Stimulated activated CD4-positive, alpha-beta T cell treated with anti-CD3 and anti-CD28 coated beads, TNF-alpha, amount 100 ng/mL, for 24 hours (primary cell): Measurements from ENCODE around the gene ZDHHC22.

Experiments
- DNase-seq, 3 experiments: peaks; one replicate each; pipeline ENCODE4 v3.0.0-alpha.2; 2020; ENCODE audit warnings: low read depth in 3 of 3

ZDHHC22 gene

DNA sequence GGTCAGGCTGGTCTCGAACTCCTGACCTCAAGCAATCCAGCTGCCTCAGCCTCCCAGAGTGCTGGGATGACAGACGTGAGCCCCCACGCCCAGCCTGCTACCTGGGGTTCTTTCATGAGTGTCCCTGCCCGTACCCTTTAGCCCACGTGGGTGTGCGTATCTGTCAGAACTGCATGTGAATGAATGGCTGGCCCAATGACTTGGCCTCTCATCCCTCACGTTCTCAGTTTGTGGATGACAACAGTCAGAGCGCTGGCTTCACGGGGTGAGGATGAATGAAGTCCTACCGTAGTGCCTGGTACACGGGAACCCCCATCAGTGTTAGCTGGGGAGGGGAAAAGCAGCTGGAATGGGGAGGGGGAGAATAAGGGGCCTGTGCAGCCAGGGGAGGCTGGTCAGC, 16.1 kb upstream of the ZDHHC22 start:
- DNase-seq = no peak

DNA sequence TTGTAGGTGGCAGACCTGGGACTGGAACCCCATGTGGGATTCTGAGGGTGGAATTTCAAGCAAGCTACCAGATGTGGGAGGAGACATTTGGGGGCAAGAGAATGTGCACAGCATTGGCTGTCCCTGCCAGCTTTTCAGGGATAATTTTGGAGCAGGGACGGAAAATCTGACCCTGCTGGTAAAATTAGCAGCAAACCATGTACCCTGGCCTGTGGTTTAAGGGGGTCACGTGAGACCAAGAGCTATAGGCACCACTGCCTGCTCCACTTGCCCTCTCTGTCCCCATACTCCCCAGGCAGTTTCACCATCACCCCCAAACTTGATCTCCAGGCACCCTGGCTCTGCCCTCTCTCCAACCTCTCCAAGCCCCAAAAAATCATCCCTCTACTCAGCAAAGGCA, 13.5 kb upstream of the ZDHHC22 start:
- no peak for DNase-seq

DNA sequence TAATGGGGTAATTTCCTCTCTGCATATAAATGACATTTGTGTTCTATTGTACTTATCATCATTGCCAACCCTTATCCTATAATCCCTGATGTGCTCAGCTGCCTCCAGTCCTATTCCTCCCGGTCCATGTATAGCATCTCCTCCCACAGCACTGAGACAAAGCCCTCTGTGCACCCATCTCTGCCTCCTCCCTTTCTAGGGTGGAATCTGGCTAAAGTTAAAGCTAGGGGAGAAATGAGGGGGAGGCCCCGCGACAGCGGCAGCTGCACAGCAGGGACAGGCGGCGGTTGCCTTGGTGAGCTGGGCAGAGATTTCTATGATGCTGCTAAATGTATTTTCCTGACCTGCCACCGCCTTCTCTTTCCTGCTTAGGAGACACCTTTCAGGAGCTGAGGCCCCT, 12.8 kb upstream of the ZDHHC22 start:
- no peak for DNase-seq

DNA sequence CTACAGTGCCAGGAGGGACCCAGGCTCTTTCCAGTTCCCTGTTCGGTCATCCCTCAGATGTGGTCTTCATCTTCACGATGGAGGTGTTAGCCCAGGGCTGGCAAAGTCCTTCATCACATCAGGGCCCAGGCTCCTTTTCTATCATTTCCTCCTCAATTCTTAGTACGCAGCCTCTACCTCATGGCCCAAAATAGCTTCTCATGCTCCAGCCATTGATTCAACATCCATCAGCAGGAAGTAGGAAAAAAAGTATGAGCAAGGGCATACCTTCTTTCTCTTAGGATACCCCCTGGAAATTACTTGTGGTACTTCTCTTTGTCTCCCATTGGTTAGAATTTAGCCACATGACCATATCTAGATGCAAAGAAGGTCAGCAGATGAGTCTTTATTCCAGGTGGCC, 12.2 kb upstream of the ZDHHC22 start:
- DNase-seq = no peak

DNA sequence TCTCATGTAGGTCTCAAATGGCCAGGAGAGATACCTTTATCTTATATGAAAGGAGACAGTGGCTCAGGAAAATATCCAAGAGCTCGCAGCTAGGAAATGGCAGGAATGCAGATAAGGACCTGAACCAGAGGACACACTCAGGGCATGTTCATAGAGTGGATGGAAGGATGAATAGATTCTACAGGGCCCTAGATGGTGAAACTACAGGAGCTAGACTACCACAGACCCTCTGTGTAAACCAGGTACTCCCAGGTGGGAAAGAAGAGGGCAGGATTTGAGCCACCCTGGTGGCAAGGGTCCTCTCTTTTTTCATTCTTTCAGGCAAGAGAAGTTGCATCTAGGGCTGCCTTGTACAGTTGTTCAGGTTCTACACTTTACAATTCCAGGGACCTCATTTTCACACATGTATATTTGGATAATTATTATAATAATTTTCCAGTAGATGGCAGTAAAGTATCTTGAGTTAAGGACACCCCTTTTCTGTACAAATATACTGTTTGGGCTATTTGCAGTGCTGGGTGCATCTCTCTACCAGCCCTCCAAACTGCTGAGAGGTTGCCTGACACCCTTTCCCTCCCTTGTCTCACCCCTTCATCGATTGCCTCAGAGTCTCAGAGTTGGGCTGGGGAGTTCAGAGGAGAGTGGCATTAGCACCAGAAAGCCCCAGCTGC, 10.5 kb upstream of the ZDHHC22 start:
- DNase-seq = no peak

DNA sequence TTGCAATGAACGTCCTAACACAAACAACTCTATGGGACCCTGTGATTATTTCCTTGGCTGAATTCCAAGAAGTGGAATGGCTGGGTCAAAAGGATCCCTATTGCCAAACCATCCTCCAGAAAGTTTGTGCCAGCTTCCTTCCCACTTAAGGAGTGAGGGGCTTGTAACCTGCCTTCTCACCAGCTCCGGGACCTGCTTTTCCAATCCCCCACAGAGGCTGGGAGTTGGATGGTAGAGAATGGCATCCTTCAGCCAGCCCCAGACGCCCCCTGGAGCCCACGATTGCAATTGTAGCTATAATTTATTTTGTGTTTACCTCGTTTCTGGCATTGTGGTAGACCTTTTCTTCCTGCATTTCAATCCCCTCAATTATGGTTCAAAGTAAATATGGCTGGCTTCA, 9.7 kb upstream of the ZDHHC22 start:
- no peak for DNase-seq

DNA sequence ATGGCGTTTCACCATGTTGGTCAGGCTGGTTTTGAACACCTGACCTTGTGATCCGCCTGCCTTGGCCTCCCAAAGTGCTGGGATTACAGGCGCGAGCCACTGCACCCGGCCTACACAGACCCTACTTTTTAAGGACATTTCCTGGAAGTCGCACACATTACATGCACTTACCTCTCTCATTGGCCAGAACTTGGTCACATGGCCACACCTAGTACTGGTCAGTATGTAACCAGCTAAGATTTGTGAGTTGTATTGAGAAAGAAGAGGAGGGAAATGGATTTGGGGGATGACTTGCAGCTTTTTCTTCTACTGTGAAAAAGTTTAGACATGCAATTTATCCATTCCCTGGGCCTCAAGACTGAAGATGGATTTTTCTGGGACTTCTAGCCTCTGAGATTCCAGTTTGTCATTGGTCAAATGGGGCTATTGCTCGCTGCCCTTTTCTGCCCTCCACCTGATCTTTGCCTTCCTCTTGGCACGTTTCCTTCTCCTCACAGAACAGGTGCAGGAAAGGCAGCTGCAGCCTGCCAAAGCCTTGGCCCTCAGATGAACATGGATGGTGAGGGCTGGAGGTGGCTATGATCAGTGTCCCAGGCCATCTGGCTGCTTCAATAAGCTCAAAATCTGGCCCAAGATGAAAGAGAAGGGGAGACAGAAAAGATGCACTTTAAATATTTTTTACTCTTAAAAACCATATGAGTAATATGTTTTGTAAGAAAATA, 7.1 kb upstream of the ZDHHC22 start:
- DNase-seq = no peak

DNA sequence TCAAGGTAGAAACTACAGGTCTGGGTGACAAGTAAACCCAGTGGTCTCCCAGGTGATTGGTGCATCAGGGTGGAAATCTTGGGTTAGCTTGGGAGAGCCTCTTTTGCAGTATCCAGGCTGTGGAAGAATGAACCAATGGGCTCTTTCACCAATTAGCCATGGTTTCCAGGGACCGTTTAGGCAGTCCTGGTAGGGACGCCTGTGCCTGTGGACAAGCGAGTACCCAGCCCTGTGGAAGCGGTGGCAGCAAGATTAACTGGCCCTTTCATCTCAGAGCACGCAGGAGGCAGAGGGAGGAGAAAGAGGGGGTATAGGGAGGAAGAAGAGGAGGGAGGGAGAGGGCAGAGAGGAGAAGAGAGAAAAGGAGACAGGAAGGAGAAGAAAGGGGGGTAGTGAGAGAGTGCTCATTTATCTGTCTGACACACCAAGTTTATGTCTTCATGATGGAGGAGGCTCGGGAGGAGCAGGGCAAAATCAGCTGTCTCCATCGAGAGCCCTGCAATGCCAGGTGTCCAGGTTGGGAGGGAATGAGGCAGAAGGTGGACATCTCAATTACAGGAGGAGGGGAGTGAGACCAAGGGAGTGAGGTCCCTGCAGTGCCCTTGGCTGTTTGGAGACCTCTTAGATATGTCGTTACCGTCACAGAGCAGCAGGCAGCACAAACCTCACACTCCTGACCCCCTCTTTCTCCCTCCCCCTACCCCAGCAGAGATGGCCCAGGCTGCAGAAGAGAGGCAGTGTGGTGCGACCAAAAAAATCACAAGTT, 4.6 kb upstream of the ZDHHC22 start:
- DNase-seq = no peak

DNA sequence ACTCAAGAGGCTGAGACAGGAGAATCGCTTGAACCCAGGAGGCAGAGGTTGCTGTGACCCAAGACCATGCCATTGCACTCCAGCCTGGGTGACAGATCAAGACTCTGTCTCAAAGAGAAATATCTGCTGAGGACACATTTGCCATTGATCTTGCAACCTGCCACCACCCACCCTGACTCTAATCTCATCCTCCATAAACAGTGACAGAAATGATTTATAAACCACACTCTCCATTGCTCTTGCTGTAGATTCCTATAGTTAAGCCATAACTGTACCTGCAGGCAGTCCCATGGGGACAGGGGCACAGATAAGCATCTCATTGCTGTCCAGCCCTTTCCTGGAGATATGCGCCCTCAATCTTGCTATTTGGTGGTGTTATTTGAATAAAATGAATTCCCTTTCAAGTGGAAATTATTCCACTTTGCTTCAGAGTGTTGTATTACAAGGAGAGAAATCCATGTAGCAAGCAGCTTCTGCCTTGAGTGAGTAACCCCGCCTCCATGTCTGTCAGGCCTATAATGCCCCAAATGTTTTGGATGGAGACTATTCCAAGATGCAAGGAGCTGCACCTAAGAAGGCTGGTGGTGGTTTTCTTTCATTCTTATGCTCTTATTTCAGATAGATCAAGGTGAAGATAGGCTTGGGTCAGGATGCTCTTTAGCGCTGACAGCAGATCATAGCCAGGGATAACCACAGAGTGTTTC, 3.0 kb upstream of the ZDHHC22 start:
- DNase-seq = no peak

DNA sequence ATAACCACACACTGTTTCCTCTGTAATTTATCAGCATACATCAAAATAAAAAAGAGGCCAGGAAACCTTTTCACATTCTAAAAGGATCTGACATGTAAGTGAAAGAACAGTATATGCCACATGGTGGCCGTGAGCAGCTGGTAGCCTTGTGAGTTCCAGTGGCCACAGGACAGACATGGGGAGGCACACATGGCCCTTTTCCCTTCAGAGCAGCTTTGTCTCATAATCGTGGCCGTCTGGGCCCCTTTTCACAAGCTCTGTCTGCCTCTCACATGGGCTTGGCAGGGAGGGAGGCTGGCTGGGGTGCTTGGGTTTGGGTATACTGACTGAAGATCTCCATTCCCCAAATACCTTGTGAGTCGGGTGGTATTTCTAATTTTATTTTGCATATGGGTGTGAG, 1.5 kb upstream of the ZDHHC22 start:
- DNase-seq = no peak

DNA sequence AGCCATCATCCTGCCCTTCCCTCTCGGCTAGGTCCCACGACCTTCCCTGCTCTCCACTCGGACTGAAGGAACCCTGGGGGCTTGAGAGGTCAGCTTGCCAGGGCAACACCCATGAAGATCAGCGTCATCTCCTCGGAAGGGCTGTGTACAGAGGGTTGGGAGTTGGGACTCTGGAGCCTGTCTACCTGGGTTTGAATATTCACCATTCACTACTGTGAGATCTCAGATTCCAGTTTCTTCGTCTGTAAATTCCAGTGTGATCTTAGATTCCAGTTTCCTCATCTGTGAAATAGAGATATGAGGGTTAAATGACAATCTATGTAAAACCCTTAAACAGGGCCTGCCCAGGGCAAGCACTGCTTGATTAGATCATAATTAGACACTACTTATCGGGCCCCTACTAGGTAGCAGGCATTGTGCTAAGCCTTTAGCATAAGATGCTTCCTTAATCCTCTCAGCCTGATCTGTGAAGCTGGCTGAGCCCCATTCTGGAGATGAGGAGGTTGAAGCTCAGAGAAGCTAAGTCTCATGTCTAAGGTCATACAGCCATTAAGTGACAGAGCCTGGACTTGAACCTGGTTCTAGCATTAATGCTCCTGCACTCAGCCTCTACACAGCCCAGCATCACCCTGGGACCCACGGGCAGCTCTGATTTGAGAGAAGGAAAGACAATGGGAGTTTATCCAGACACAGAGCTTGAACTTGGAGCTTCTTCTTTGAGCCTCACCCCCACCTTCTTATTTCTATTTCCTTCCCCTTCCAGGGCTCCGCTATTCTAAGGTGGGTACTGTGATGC, 612 bp upstream of the ZDHHC22 start:
- DNase-seq = no peak

DNA sequence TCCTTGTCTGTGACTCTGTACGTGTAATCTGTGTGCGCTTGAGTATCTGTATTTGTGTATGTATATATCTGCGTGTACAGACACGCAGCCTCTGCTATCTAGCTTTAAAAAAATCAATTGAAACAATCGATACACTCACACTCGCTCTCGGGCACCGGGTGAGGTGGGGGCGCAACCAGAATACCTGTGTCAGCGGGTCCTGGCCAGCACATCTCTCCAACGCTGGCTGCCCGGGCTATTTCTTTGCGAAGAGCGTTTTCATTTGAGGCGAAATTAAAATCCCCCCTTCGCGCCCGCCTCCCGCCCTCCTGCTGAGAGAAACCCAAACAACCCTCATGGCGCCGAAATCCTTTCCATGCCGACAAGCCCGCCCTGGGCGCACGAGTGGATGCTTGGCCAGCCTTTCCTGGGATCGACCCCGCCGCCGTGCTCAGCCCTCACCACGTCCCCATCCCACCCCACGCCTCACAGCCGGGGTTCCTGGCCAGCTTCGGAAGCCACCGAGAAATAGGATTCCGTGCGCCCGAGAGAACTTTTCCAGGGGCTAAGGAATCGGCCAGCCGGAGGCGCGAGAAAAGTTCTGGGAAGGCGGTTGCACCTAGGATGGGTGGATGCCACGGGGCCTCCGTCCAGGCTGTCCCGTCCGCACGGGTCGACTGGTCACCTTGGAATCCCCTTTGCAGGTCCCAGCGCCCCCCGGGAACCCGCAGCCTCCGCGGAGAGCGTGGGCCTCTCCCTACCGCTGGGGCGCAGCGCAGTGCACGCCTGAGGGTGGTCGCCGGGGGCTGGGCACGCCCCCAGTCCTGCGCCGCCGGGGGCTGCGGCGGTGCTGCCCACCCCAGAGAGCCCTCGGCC, 1.0 kb downstream of the ZDHHC22 start:
- DNase-seq = no peak

DNA sequence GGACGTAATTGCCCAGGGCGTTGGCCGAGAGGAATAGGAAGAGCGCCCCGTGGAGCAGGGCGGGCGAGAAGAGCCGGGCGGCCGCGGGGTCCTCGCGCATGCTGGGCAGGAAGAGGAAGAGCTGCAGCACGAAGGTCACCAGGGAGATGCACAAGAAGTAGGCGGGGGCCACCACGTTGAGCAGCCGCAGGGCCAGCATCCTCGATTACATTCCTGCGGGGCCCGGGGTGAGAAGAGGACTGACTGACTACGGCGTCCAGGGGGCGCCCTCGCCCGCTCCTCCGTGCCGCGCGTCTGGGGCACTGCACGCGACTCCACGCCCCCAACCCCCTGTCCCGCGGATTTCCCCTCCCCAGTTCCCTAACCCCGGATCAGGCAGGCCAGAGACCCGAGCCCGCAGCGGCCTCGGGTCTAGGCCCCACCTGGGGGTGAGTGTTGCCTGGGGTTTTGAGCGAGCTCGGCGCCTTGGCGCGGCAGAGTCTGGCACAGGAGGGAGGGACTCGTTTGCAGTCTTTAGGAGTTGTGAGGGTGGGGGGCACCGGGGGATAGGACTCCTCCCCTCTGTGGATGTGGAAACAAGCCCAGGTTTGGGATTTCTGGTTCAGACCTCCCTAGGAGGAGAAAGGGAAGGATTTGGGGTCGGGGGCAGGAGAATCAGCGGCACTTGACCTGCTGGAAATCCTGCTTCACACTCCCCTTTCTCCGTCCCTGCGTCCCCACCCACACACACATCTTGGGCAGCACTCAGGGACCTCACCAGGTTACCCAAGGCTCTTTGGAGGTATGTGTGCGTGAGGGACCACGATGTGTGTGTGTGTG, 1.8 kb downstream of the ZDHHC22 start:
- peak in 2 of 3 experiments; percentile 25 to 59 for DNase-seq

DNA sequence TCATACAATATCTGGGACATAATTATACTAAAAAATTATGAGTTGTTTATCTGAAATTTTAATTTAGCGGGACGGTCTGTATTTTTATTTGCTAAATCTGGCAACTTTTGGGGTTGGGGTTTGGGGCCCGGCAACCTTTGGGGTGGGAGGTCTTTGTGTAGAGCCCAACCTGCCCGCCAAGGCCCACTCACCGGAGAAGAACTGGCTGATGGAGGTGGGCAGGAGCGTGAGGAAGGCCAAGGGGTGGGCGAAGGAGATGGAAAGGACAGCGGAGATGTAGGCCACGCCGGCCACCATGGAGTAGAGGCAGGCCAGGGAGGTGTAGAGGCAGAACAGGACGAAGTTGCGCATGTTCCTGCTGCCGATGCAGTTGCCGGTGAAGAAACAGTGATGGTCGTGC, 2.6 kb downstream of the ZDHHC22 start:
- DNase-seq = no peak

DNA sequence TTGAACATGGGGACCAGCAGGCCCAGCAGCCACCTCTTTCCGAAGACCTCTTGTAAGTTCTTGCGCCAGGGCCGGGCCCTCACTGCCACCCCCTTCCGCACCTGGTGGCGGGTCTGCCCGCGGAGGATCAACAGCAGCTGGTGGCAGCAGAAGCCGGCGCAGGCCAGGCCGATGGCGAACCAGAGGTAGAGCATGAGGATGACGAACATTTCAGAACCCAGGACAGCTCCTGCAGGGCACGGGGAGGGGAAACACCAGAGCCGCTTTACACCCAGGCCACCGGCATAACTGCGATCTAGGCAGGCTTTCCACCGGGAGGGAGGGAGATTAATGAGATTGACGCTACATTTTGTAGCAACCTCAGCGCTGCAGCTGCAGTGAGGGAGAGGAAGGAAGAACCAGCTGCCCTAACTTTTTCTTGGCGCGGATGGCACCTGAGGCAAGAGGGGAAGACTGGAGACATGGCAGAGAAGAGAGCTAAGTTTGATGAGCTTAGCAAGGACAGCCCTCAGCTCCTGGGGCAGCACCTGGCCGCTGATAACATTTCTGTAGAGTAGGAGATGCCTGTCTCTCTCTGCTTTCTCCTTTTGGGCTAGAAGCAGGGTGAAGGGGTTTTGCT, 7.8 kb downstream of the ZDHHC22 start:
- peak; percentile 15 to 48 (median 26) for DNase-seq

DNA sequence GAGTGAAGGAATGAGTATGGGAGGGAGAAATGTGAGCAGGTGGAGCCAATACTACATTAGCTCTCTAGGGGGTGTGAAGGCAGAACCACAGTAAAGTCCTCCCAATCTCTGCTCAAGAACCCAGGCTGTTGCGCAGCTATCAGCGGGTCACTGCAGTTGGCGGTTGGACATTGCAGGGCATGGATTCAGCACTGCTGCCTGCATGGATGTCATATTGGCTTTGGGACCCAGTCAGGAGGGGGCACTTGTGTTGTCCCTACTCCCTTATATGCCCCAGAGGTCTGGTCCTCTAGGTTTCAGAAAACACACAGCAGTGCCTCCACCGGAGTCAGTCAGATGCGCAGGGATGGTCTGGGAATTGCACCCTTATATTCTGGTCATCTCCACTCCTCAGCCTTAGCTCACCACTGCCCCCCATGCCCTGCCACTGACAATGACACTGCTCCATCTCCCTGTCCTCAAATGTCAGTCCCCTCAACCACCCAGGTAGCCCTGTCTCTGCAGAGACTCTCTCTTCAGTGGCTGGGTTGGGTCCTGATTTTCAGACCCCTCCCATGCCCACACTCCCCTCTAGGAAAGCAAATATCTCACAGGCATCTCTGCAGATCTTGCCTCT, 9.6 kb downstream of the ZDHHC22 start:
- DNase-seq = no peak

DNA sequence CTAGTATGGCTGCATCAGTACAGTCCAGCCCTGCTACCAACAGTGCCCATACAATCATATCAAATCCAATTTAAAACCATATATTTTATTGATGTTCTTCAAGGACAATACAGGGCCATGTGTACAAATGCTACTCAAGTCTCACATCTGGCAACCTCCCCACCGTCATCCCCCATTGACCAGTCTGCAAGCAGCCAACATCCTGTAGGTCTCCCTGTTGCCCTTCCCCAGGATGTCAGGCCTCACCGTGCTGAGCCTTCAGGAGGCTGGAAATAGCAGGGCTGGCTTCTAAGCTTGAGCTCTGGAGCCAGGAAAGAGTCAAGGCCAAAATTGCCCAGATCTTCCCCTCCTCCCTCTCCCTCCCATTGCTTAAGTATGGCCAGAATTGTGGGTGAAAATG, 10.4 kb downstream of the ZDHHC22 start:
- no peak for DNase-seq

DNA sequence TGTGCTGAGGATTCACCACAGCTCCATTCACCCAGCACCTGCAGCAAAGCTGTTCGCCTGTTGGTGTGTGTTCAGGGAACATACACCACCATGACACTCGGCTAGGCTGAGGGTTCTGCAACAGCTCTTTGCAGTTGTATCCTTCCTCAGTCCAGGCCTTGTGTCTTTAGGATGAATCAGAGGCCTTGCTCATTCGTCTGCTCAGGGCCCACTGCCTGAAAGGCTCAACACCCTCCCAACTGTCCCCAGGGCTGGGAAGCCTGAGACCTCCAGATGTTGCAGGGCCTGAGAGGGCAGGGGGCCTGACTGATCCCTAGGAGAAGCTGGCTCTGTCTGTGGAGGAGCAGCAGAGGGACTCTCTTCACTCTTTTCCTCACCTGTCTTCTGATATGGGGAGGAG, 11.2 kb downstream of the ZDHHC22 start:
- no peak for DNase-seq

DNA sequence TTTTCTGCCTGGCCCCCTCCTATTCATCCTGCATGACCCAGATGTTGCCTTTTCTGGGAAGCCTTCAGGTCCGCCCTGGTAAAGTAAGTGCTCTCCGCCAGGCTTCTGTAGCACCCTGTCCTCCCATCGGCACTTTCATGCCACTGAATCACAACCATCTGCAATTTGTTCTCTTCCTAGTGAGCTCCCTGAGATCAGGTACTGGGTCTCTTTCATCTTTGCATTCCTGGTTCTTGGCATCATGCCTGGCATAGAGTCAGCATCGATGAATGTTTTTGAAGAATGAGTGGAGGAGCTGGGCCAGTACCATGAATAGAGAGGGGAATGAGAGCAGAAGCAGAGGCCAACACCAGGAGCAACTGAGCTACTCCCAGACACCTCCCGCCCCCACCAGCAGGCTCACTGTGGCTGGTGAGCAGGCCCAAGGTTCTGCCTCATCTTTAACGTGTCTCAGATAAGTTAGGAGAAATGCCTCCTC, 13.1 kb downstream of the ZDHHC22 start:
- no peak for DNase-seq
